K562 (cell line): ENCODE measurements around the gene CPS1. TPM values are rescaled to one million over a fixed set of nuclear protein-coding genes. Genes with fewer than 3 reads are reported as not detected.

ENCODE experiments used
- CBFA2T3 ChIP-seq: fragments of 450-650 bp; IDR thresholded peaks from 2 replicates; pipeline ENCODE4 v1.6.1; 2017
- ZNF282 ChIP-seq: sonication (generic); formaldehyde crosslinking; IDR thresholded peaks from 2 replicates; pipeline ENCODE4 v1.8.1; 2023; ENCODE audit warnings: missing genetic modification reagents
- ZNF318 ChIP-seq, 2 experiments: fragments of 450-650 bp; IDR thresholded peaks; 2 replicates each; pipeline ENCODE4 v1.6.1; 2016; ENCODE audit warnings: mild to moderate bottlenecking in 2 of 2, borderline replicate concordance in 1 of 2, low read depth in 1 of 2, moderate library complexity in 1 of 2
- polyA plus RNA-seq, 8 experiments: library from polyadenylated mRNA; depleted of rRNA in 4 of 8; stranded (reverse) in 5 of 8; unstranded in 3 of 8; fragments of >200 nt; fragmentation: Nextera tagmentation in 2 of 8; fragmentation: Illumina TruSeq in 1 of 8; extraction: Ambion mirVana in 2 of 8; extraction: Trizol in 1 of 8; gene quantifications; 2 replicates each; pipeline versions ENCODE4 v1.2.1 to v1.2.3, GENCODE V29; 2011 to 2014; ENCODE audit warnings: inconsistent platforms in 1 of 8, missing spikeins in 1 of 8
- total RNA-seq, 7 experiments: library from RNA; depleted of rRNA in 6 of 7; stranded (reverse); fragments of >200 nt in 6 of 7; fragmentation: Illumina TruSeq in 2 of 7; extraction: Trizol in 2 of 7; gene quantifications; 2 replicates each; pipeline versions ENCODE4 v1.2.1 to v1.2.3, GENCODE V29; 2011 to 2021; ENCODE audit warnings: low replicate concordance in 1 of 7

Gene CPS1
- total and polyA plus RNA-seq, 9 of the 15 experiments (the other 6 are each of a cell fraction or from before 2014, with no cell fraction given), result 2.4 to 13.5 (median 6.0) TPM

GRCh38 chr2:210539035-210539434 is 17.4 kb upstream of the CPS1 start (continued):
- TF ChIP-seq ZNF318 (IDR thresholded peaks at IDR 0.05; ENCODE audit: borderline replicate concordance in 1 of 2, low read depth in 1 of 2), result no peak
- no peak for TF ChIP-seq CBFA2T3
- TF ChIP-seq ZNF282 (CRISPR knock-in tag), result no peak
- TF ChIP-seq, all 486 proteins: peak for 0
